Stimulated activated CD8-positive, alpha-beta memory T cell treated with anti-CD3 and anti-CD28 coated beads, Interleukin-4, amount 100 ng/mL, for 48 hours (primary cell): ENCODE data around the gene VOPP1.

ENCODE experiments used
- DNase-seq: peaks from one replicate; pipeline ENCODE4 v3.0.0-alpha.2; 2020

VOPP1 gene

GRCh38 chr7:55553024-55553345 lies 19.3 kb downstream of the VOPP1 start:
- no peak for DNase-seq

GRCh38 chr7:55552320-55553023 lies 19.8 kb downstream of the VOPP1 start:
- DNase-seq: peak; percentile 14

- peak; percentile 11 for DNase-seq
Observed at GRCh38 chr7:55550841-55551537, 21.3 kb downstream of the VOPP1 start.

GRCh38 chr7:55550010-55550663 lies 22.2 kb downstream of the VOPP1 start:
- no peak for DNase-seq

- no peak for DNase-seq
Observed at GRCh38 chr7:55549457-55549856, 22.8 kb downstream of the VOPP1 start.

- no peak for DNase-seq
Observed at GRCh38 chr7:55548295-55548731, 24.0 kb downstream of the VOPP1 start.

GRCh38 chr7:55546814-55547213 lies 25.5 kb downstream of the VOPP1 start:
- peak; percentile 62 for DNase-seq

GRCh38 chr7:55545496-55545895 lies 26.8 kb downstream of the VOPP1 start:
- DNase-seq: no peak

GRCh38 chr7:55540226-55540858 lies 32.0 kb downstream of the VOPP1 start:
- no peak for DNase-seq

GRCh38 chr7:55539380-55539779 lies 32.9 kb downstream of the VOPP1 start:
- DNase-seq: no peak

- DNase-seq: no peak
Observed at GRCh38 chr7:55538538-55538937, 33.8 kb downstream of the VOPP1 start.

GRCh38 chr7:55537458-55537990 lies 34.8 kb downstream of the VOPP1 start:
- DNase-seq: no peak

- no peak for DNase-seq
Observed at GRCh38 chr7:55536619-55537457, 35.5 kb downstream of the VOPP1 start.

- no peak for DNase-seq
Observed at GRCh38 chr7:55535617-55536016, 36.7 kb downstream of the VOPP1 start.

- peak; percentile 47 for DNase-seq
Observed at GRCh38 chr7:55534916-55535590, 37.2 kb downstream of the VOPP1 start.

GRCh38 chr7:55534262-55534915 lies 37.9 kb downstream of the VOPP1 start:
- peak; percentile 76 for DNase-seq

GRCh38 chr7:55533729-55534080 lies 38.6 kb downstream of the VOPP1 start:
- DNase-seq: no peak

- peak; percentile 80 for DNase-seq
Observed at GRCh38 chr7:55533050-55533728, 39.1 kb downstream of the VOPP1 start.

GRCh38 chr7:55532150-55532917 lies 40.0 kb downstream of the VOPP1 start:
- peak; percentile 55 for DNase-seq

GRCh38 chr7:55531536-55531935 lies 40.8 kb downstream of the VOPP1 start:
- DNase-seq: no peak
